ENCODE data around the gene LIPF.

Gene LIPF

GRCh38 chr10:88668465-88668864 is 4.2 kb downstream of the LIPF start:
- DNase-seq (ENCODE audit: extremely low spot score) = no peak
- ChIA-PET POLR2A (no interaction called here), CTCF (interaction anchor here (0.7 kb wide), 1 partner anchor 107 kb away, joined by 3 read pairs; no protein-coding TSS in a partner anchor)
- TF ChIP-seq ELF4 (IDR thresholded peaks at IDR 0.05) (no peak), ARNT (IDR thresholded peaks at IDR 0.05) (no peak), FOXA1 (IDR thresholded peaks at IDR 0.05) (no peak), FOXK2 (IDR thresholded peaks at IDR 0.05) (no peak), SP1 (IDR thresholded peaks at IDR 0.05) (no peak), NFRKB (IDR thresholded peaks at IDR 0.05) (no peak), LEF1 (IDR thresholded peaks at IDR 0.05; ENCODE audit: borderline replicate concordance) (no peak), L3MBTL2 (conservative IDR thresholded peaks at IDR 0.05) (no peak), FOXM1 (IDR thresholded peaks at IDR 0.05; ENCODE audit: borderline replicate concordance) (no peak), BHLHE40 (IDR thresholded peaks at IDR 0.05; ENCODE audit: borderline replicate concordance) (no peak), TARDBP (IDR thresholded peaks at IDR 0.05) (no peak), CTBP1 (IDR thresholded peaks at IDR 0.05; ENCODE audit: borderline replicate concordance) (no peak), ZNF384 (IDR thresholded peaks at IDR 0.05) (no peak)

- CTCF ChIA-PET = no interaction called here
- POLR2A ChIA-PET = no interaction called here
- TF ChIP-seq ARNT (IDR thresholded peaks at IDR 0.05) (no peak), LEF1 (IDR thresholded peaks at IDR 0.05; ENCODE audit: borderline replicate concordance) (no peak)
- DNase-seq (ENCODE audit: extremely low spot score) = no peak
Measured at GRCh38 chr10:88670497-88670896, 6.3 kb downstream of the LIPF start.

GRCh38 chr10:88672041-88672440 is 7.8 kb downstream of the LIPF start:
- no peak for DNase-seq (ENCODE audit: extremely low spot score)
- CTCF ChIA-PET = no interaction called here
- POLR2A ChIA-PET = no interaction called here
- TF ChIP-seq FOXK2 (IDR thresholded peaks at IDR 0.05) = no peak
- TF ChIP-seq NFRKB (IDR thresholded peaks at IDR 0.05) = no peak
- TF ChIP-seq L3MBTL2 (conservative IDR thresholded peaks at IDR 0.05) = no peak
- no peak for TF ChIP-seq ELF4 (IDR thresholded peaks at IDR 0.05)
- TF ChIP-seq LEF1 (IDR thresholded peaks at IDR 0.05; ENCODE audit: borderline replicate concordance) = no peak
- no peak for TF ChIP-seq SUZ12 (IDR thresholded peaks at IDR 0.05)
- no peak for TF ChIP-seq CTBP1 (IDR thresholded peaks at IDR 0.05; ENCODE audit: borderline replicate concordance)
- no peak for TF ChIP-seq BHLHE40 (IDR thresholded peaks at IDR 0.05; ENCODE audit: borderline replicate concordance)
- TF ChIP-seq HDGF (IDR thresholded peaks at IDR 0.05; ENCODE audit: borderline replicate concordance) = no peak
- no peak for TF ChIP-seq TARDBP (IDR thresholded peaks at IDR 0.05)
- TF ChIP-seq PKNOX1 (IDR thresholded peaks at IDR 0.05) = no peak
- TF ChIP-seq FOXA1 (IDR thresholded peaks at IDR 0.05) = no peak
- TF ChIP-seq SP1 (IDR thresholded peaks at IDR 0.05) = no peak
- no peak for TF ChIP-seq ZNF384 (IDR thresholded peaks at IDR 0.05)
- no peak for TF ChIP-seq FOXM1 (IDR thresholded peaks at IDR 0.05; ENCODE audit: borderline replicate concordance)

- DNase-seq (ENCODE audit: extremely low spot score) = no peak
- ChIA-PET CTCF (interaction anchor here (1.2 kb wide), 1 partner anchor 17 kb away, joined by 3 read pairs; no protein-coding TSS in a partner anchor), POLR2A (no interaction called here)
- no peak for TF ChIP-seq BHLHE40 (IDR thresholded peaks at IDR 0.05; ENCODE audit: borderline replicate concordance)
- TF ChIP-seq ARNT (IDR thresholded peaks at IDR 0.05) = no peak
- no peak for TF ChIP-seq LEF1 (IDR thresholded peaks at IDR 0.05; ENCODE audit: borderline replicate concordance)
- no peak for TF ChIP-seq FOXA1 (IDR thresholded peaks at IDR 0.05)
- no peak for TF ChIP-seq HDGF (IDR thresholded peaks at IDR 0.05; ENCODE audit: borderline replicate concordance)
Measured at GRCh38 chr10:88676283-88677060, 12.2 kb downstream of the LIPF start.

- ChIA-PET CTCF (no interaction called here), POLR2A (no interaction called here)
- TF ChIP-seq ELF4 (IDR thresholded peaks at IDR 0.05) (no peak), PKNOX1 (IDR thresholded peaks at IDR 0.05) (no peak), FOXM1 (IDR thresholded peaks at IDR 0.05; ENCODE audit: borderline replicate concordance) (no peak), FOXA1 (IDR thresholded peaks at IDR 0.05) (no peak), SUZ12 (IDR thresholded peaks at IDR 0.05) (no peak), TARDBP (IDR thresholded peaks at IDR 0.05) (no peak), L3MBTL2 (conservative IDR thresholded peaks at IDR 0.05) (no peak), ZNF384 (IDR thresholded peaks at IDR 0.05) (no peak), SP1 (IDR thresholded peaks at IDR 0.05) (no peak), NFRKB (IDR thresholded peaks at IDR 0.05) (no peak), BHLHE40 (IDR thresholded peaks at IDR 0.05; ENCODE audit: borderline replicate concordance) (no peak), LEF1 (IDR thresholded peaks at IDR 0.05; ENCODE audit: borderline replicate concordance) (no peak), CTBP1 (IDR thresholded peaks at IDR 0.05; ENCODE audit: borderline replicate concordance) (no peak), HDGF (IDR thresholded peaks at IDR 0.05; ENCODE audit: borderline replicate concordance) (no peak), ARNT (IDR thresholded peaks at IDR 0.05) (no peak), FOXK2 (IDR thresholded peaks at IDR 0.05) (no peak)
- DNase-seq (ENCODE audit: extremely low spot score) = no peak
Measured at GRCh38 chr10:88680958-88681357, 16.7 kb downstream of the LIPF start.

- ChIA-PET POLR2A (no interaction called here), CTCF (no interaction called here)
- no peak for TF ChIP-seq ZNF384 (IDR thresholded peaks at IDR 0.05)
- no peak for TF ChIP-seq FOXM1 (IDR thresholded peaks at IDR 0.05; ENCODE audit: borderline replicate concordance)
- no peak for TF ChIP-seq L3MBTL2 (conservative IDR thresholded peaks at IDR 0.05)
- TF ChIP-seq ARNT (IDR thresholded peaks at IDR 0.05) = no peak
- TF ChIP-seq PKNOX1 (IDR thresholded peaks at IDR 0.05) = no peak
- no peak for TF ChIP-seq SP1 (IDR thresholded peaks at IDR 0.05)
- no peak for TF ChIP-seq TARDBP (IDR thresholded peaks at IDR 0.05)
- TF ChIP-seq SUZ12 (IDR thresholded peaks at IDR 0.05) = no peak
- no peak for TF ChIP-seq CTBP1 (IDR thresholded peaks at IDR 0.05; ENCODE audit: borderline replicate concordance)
- TF ChIP-seq HDGF (IDR thresholded peaks at IDR 0.05; ENCODE audit: borderline replicate concordance) = no peak
- TF ChIP-seq FOXK2 (IDR thresholded peaks at IDR 0.05) = no peak
- no peak for TF ChIP-seq NFRKB (IDR thresholded peaks at IDR 0.05)
- no peak for TF ChIP-seq FOXA1 (IDR thresholded peaks at IDR 0.05)
- TF ChIP-seq BHLHE40 (IDR thresholded peaks at IDR 0.05; ENCODE audit: borderline replicate concordance) = no peak
- TF ChIP-seq ELF4 (IDR thresholded peaks at IDR 0.05) = no peak
- no peak for TF ChIP-seq LEF1 (IDR thresholded peaks at IDR 0.05; ENCODE audit: borderline replicate concordance)
- DNase-seq (ENCODE audit: extremely low spot score) = no peak
Measured at GRCh38 chr10:88682491-88682890, 18.2 kb downstream of the LIPF start.
